Measurements from ENCODE around the gene DHRSX.

- TF ChIP-seq CTCF (IDR thresholded peaks at IDR 0.05) = no peak
- TF ChIP-seq POLR2A (IDR thresholded peaks at IDR 0.05) = no peak
Observed at GRCh38 chrX:2336181-2336580, 164.6 kb downstream of the DHRSX start.

Data from adrenal gland (tissue), 5 donors.